SJSA1 (cell line): Measurements from ENCODE around the gene RARG. TPM values are rescaled to one million over a fixed set of nuclear protein-coding genes. Genes with fewer than 3 reads are reported as not detected.
A peak's percentile ranks its signal among the peaks of the same experiment; 100 is the strongest.

Experiments used
- DNase-seq, 2 experiments: peaks; one replicate each; pipeline ENCODE4 v3.0.0-alpha.2; 2015 to 2020; ENCODE audit warnings: low spot score in 2 of 2, low read depth in 1 of 2
- H3K27ac ChIP-seq: fragments of 250-450 bp; sonication (Bioruptor Pico); 2 replicates; pipeline ENCODE4 v1.5.1; 2020; ENCODE audit warnings: mild to moderate bottlenecking, moderate library complexity
- H3K27me3 ChIP-seq: fragments of 250-450 bp; sonication (Bioruptor Pico); replicated peaks from 2 replicates; pipeline ENCODE4 v1.5.1; 2020; ENCODE audit warnings: mild to moderate bottlenecking, moderate library complexity
- H3K36me3 ChIP-seq: fragments of 250-450 bp; sonication (Bioruptor Pico); 2 replicates; pipeline ENCODE4 v1.5.1; 2020; ENCODE audit warnings: mild to moderate bottlenecking
- H3K4me1 ChIP-seq: fragments of 250-450 bp; sonication (Bioruptor Pico); replicated peaks from 2 replicates; pipeline ENCODE4 v1.6.1; 2021; ENCODE audit warnings: mild to moderate bottlenecking
- H3K4me3 ChIP-seq: fragments of 250-450 bp; sonication (Bioruptor Pico); 2 replicates; pipeline ENCODE4 v1.5.1; 2020; ENCODE audit warnings: mild to moderate bottlenecking
- H3K9me3 ChIP-seq: fragments of 250-450 bp; sonication (Bioruptor Pico); replicated peaks from 2 replicates; pipeline ENCODE4 v1.5.1; 2020; ENCODE audit warnings: mild to moderate bottlenecking
- total RNA-seq: library from RNA; depleted of rRNA; stranded (reverse); fragments of >200 nt; shearing (Covaris generic); gene quantifications from 2 replicates; pipeline ENCODE4 v1.2.3, GENCODE V29; 2014

RARG gene
- total RNA-seq, 1 experiment from 2014 or later = 13.5 TPM

DNA sequence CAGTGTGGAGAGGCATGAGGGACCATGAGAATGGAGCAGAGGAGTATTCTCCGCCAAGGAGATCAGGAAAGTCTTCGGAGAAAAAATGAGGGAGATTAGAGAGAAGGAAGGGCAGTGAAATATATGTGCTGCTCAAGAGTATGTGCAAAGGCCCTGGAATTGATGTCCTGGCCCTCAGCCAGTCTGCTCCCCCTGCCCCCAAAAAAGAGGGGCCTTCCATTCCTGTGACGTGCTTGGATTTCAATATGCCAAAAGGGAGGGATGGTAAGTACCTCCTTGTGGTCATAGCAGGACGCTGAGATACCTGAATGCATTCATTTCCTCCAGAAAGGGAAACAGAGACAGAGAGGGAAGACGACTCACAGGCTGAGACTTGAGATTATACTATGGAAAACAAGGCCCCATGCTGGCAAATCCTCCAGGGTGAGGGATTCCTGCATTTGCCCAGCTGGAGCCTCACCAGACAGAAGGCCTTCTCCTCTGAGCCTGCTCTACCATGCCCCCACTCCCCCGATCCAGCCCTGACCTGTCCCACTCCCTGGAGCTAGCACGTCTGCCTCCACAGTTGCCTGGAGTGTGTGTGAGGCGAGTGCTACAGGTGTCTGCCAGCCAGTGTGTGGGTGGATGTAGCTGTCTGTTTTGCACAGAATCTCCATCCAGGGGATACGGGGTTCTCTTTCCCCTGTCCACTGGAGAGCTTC, 3.9 kb upstream of the RARG start:
- Histone ChIP-seq H3K4me3 (no peak overlapping the region), H3K27me3 (no peaks in the 10 kb centered on the region), H3K27ac (no peak overlapping the region), H3K36me3 (no peaks in the 10 kb centered on the region), H3K4me1 (peaks cover 28% of the 10 kb centered on the region), H3K9me3 (no peaks in the 10 kb centered on the region)
- DNase-seq = no peak

DNA sequence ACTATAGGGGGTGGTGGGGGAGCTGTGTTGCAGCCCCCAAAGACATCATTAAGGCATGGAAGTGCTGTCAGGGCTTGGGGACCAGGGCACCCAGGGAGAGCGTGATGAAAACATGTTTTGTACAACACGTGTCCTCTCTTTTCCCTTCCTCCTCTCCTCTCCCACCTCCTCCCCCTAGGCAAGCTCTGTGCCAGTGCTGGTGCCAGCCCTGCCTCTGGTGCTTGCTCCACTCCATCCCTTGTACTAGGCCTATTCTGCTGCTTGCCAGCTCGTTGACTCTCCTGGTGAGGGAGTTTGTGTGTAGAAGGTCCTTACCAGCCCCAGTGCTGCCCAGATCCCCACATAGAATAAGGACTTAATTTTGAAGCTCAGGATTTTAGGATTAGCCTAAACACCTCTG, 3.2 kb upstream of the RARG start:
- H3K27ac ChIP-seq = no peak overlapping the region
- DNase-seq = no peak

DNA sequence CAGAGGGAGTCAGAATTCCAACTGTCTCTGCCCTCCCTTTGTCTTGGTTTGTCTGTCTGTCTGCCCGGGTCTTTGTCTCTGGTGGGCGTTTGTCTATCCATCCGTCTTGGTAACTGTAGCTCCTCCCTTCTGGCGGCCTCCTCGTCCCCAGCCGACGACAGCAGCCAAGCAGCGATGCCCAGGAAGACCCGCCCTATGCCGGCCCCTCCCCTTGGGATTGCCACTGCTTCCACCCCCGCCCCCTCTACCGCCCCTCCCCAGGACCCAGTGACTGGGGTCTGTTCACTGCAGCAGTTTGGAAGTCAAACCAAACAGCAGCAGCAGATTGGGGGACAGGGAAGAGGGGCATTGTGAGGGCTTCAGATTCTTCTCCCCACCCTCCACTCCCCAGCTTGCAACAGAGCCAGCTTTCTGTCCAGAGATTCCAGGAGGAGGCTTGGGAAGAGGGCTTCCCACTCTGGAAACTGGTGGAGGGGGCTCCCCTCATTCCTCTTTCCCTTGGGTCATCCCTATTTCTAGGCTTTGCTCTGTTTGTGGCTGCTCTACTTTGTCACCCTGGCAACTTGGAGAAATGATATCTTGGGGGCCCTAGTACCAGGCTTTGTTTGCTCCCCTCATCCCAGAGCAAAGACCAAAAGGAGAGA, 2.4 kb upstream of the RARG start:
- DNase-seq = no peak
- no peak overlapping the region for H3K27ac ChIP-seq

More for the DNA sequence above, 3.2 kb upstream of the RARG start:
- no peak overlapping the region for H3K4me3 ChIP-seq
- peaks cover 29% of the 10 kb centered on the region for H3K4me1 ChIP-seq
- H3K9me3 ChIP-seq = no peaks in the 10 kb centered on the region
- H3K36me3 ChIP-seq = no peaks in the 10 kb centered on the region
- no peaks in the 10 kb centered on the region for H3K27me3 ChIP-seq

DNA sequence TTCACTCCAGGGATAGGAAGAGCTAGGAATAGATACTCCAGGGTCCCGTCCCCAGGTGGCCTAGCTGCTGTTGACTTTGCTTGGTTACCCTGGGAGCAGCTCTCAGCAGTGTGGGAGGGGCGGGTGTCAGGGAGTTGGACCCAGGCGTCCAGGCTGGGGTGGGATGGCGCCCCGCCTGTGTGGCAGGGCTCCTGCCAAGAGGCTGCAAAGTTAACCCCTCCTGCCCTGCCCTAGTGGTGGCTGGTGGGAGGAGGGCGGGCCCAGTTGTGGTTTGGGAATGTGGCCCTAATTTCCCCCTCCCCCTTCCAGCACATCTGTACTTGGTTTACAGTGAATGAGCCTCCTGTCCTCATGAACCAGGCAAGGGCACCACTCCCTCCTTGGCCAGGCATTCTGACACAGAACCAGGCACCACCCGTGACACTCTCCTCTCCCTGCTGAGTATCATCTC, 1.7 kb upstream of the RARG start:
- Histone ChIP-seq H3K36me3 (no peaks in the 10 kb centered on the region), H3K9me3 (no peaks in the 10 kb centered on the region), H3K27me3 (no peaks in the 10 kb centered on the region), H3K4me3 (no peak overlapping the region), H3K4me1 (peaks cover 29% of the 10 kb centered on the region), H3K27ac (no peak overlapping the region)
- DNase-seq = no peak

More for the DNA sequence above, 2.4 kb upstream of the RARG start:
- no peaks in the 10 kb centered on the region for H3K36me3 ChIP-seq
- H3K4me3 ChIP-seq = no peak overlapping the region
- H3K4me1 ChIP-seq = peaks cover 29% of the 10 kb centered on the region
- H3K27me3 ChIP-seq = no peaks in the 10 kb centered on the region
- no peaks in the 10 kb centered on the region for H3K9me3 ChIP-seq

DNA sequence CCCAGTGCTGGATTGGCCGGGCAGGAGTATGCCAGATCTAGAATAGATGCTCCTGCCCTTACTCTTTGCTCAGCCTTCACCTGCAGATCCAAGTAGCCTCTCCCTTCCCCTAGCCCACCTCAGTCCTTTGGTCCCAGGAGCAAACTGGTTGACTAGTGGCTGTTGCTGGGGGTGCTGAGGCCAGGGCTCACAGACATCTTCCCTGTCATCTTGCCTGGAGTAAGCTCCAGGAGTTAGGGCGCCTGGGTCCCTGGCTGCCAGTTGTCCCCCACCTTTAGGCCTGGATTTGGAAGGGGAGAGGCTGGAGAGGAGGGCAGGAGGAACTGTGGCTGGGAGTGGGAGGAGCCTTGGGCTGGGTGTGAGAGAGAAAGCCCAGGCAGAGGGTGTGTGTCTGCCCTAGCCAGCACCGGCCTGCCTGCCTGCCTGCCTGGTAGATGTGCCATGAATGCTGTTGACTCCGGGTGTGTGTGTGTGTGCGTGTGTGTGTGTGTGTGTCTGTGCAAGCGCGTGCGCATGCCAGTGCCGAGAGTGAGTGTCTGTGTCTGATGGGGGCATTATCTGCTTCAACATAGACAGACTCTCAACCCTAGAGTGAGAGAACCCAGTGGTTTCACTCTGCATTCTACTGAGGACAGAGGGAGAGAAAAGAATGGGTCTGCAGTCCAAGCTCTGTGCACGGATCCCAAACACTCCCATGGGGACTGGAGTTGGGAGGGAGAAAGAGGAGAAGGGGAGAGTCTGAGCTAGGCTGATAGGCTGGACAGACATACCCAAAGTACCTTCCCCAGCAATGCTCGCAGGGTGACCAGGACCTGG, 845 bp upstream of the RARG start:
- Histone ChIP-seq H3K36me3 (0 out of 2 replicates have a peak, but pooled peaks cover 4% of the 10 kb centered on the region), H3K9me3 (no peaks in the 10 kb centered on the region), H3K27ac (no peak overlapping the region), H3K27me3 (no peaks in the 10 kb centered on the region), H3K4me3 (peak overlapping the region; percentile 35), H3K4me1 (peaks cover 29% of the 10 kb centered on the region)
- DNase-seq = no peak

DNA sequence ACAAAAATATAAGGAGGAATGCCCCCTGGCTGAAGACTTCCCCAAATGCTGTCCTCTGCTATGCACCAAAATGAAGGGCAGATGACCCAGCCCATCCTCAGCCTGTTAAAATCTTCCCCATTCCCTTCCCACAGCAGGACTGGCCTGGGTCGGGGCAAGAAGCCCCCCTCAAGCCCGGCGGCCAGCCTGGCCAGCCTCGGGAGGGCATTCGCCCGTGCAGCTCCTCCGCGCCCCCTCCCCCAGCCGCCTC, 413 bp downstream of the RARG start:
- no peak overlapping the region for H3K27ac ChIP-seq
- peak overlapping the region; percentile 48 for H3K4me3 ChIP-seq
- DNase-seq = no peak
- no peaks in the 10 kb centered on the region for H3K9me3 ChIP-seq
- no peaks in the 10 kb centered on the region for H3K27me3 ChIP-seq
- H3K4me1 ChIP-seq = peaks cover 29% of the 10 kb centered on the region
- H3K36me3 ChIP-seq = 0 out of 2 replicates have a peak, but pooled peaks cover 4% of the 10 kb centered on the region

DNA sequence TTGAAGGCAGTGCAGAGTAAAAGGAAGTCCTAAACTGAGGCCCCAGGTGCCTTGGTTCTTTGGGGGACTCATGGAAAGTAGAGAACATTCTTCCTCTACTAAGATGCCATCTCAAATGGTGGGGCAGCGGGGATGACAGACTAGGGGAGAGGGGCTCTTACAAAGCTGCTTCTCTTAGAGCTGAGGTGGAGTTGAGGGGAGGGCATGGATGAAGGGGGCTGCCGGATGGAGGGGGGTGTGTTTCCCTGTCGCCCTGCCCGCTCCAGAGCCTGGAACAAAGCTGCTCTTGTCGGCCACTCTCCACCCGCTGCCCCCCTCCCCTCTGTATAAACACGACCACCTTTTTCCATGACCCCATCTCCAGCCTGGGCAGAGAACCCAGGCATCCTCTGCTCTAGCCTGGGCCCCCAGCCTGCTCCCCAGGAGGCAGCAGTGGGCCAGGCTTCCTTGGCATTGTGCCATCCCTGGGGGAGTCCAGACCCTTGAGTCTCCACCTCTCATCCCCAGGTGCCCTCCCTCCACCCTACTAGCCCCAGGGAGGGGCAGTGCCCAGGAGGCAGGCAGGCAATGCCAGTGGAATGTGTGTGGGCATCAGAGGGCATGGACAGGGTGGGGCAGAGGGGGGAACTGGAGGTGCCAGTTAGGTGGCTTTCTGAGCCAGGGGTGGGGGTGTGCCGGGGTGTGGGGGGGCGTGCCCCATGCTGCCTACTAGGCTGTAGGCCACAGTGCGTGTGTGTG, 1.7 kb downstream of the RARG start:
- no peak for DNase-seq
- Histone ChIP-seq H3K4me1 (peaks cover 29% of the 10 kb centered on the region), H3K27me3 (no peaks in the 10 kb centered on the region), H3K36me3 (0 out of 2 replicates have a peak, but pooled peaks cover 4% of the 10 kb centered on the region), H3K4me3 (no peak overlapping the region), H3K9me3 (no peaks in the 10 kb centered on the region), H3K27ac (no peak overlapping the region)

DNA sequence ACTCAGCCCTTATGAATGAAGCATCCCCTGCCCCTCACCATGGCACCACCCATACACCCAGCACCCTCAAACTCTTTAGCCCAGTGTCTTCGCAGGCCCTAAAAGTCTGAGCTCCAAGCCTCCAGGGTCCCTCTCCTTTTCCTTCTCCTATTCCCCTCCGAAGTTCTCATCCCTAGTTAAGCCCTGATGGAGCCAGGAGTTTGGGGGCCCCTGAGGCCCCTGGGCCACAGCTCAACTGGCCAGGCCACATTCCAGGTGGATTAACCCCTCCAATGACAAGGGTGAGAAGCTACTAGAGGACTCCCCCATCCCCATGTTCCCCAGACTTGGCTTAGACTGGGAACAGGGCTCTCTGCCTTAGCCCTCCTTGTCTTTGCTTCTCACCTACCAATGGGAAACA, 2.6 kb downstream of the RARG start:
- 0 out of 2 replicates have a peak, but pooled peaks cover 4% of the 10 kb centered on the region for H3K36me3 ChIP-seq
- H3K4me3 ChIP-seq = no peak overlapping the region
- H3K9me3 ChIP-seq = no peaks in the 10 kb centered on the region
- H3K27ac ChIP-seq = no peak overlapping the region
- H3K27me3 ChIP-seq = no peaks in the 10 kb centered on the region
- peaks cover 31% of the 10 kb centered on the region for H3K4me1 ChIP-seq
- no peak for DNase-seq

DNA sequence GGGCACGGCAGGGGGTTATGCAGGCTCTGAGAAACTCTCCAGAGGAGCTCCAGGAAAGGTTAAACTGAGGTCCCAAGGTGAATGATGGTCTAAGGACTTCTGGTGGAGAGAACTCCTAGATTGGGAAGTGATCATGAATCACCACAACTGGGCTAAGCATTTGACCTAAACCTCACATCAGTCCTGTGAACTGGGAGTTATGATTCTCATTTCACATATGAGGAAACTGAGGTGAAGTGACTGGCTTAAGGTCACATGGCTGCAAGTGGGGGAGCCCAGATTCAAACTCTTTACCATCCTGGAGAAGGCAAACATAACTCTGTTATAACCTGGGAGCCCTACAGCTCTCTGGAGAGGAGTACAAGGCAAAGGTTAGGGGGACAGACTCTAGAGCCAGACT, 4.2 kb downstream of the RARG start:
- H3K4me3 ChIP-seq = no peak overlapping the region
- no peak for DNase-seq
- no peaks in the 10 kb centered on the region for H3K27me3 ChIP-seq
- no peaks in the 10 kb centered on the region for H3K9me3 ChIP-seq
- 0 out of 2 replicates have a peak, but pooled peaks cover 4% of the 10 kb centered on the region for H3K36me3 ChIP-seq
- peaks cover 34% of the 10 kb centered on the region for H3K4me1 ChIP-seq
- no peak overlapping the region for H3K27ac ChIP-seq

DNA sequence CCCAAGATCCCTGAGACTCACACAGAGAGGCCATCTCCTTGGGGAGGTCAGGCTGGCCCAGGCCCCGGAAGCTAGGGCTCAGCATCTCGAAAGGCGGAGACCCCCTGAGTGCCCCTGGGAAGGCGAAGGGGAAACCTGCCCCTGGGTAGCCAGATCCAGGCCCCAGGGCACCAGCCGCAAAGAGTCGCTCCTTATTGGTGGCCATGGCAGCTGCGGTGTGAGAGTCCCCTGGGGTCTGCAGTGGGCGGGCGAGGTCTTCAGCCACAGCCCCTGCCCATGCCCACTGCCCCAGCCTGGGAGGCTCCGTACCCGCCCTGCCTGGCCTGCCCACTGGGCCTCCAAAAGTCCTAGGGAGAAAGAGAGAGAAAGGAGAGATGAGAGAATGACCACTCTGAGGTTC, 4.7 kb downstream of the RARG start:
- Histone ChIP-seq H3K27ac (no peak overlapping the region), H3K36me3 (0 out of 2 replicates have a peak, but pooled peaks cover 4% of the 10 kb centered on the region), H3K4me1 (peaks cover 34% of the 10 kb centered on the region), H3K9me3 (no peaks in the 10 kb centered on the region), H3K4me3 (no peak overlapping the region), H3K27me3 (no peaks in the 10 kb centered on the region)
- DNase-seq = no peak

DNA sequence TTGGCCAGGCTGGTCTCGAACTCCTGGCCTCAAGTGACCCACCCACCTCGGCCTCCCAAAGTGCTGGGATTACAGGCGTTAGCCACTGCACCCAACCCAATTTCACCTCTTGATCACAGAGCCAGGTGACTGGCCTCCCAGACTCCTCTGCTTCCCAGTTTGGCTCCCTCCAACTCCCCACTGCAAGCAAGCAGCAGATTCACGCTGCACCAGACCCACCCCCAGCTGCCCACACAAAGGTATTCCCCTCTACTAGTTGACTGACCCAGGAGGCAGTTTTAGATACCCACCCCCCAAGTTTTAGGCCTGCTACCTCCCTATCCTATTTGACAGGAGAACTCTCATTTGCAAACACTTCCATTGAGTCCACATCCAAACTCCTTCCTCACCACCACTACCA, 5.2 kb downstream of the RARG start:
- no peak for DNase-seq
- Histone ChIP-seq H3K27me3 (no peaks in the 10 kb centered on the region), H3K36me3 (0 out of 2 replicates have a peak, but pooled peaks cover 4% of the 10 kb centered on the region), H3K4me1 (peaks cover 38% of the 10 kb centered on the region), H3K27ac (no peak overlapping the region), H3K4me3 (no peak overlapping the region), H3K9me3 (no peaks in the 10 kb centered on the region)

DNA sequence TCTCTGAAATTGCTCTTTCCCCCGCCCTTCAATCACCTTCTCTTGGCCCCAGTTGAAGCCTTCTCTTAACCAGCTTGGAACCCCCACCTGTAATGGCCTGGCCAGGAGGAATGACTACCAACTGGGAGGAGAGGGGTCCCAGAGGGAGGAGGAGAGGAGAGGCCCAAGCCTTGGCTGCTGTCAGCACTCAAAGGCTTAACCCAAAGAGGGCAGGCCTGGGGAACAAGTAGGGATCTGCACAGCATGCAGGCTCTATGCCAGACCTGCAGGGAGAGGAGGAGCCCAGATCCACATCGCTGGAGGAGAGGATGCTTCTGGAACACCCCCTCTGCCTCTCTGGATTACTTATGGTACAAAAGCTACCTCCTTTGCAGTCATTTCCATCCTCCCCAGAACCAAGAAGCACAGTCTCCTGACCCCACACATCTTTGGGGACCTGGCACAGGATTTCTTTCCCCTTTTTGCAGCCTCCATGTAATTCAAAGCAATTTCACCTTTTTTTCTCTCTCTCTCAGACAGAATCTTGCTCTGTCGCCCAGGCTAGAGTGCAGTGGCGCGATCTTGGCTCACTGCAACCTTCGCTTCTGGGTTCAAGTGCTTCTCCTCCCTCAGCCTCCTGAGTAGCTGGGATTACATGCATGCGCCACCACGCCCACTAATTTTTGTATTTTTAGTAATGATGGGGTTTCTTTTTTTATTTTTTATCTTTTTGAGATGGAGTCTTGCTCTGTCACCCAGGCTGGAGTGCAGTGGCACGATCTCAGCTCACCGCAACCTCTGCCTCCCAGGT, 6.2 kb downstream of the RARG start:
- 0 out of 2 replicates have a peak, but pooled peaks cover 4% of the 10 kb centered on the region for H3K36me3 ChIP-seq
- no peak overlapping the region for H3K4me3 ChIP-seq
- H3K4me1 ChIP-seq = peaks cover 35% of the 10 kb centered on the region
- H3K27me3 ChIP-seq = no peaks in the 10 kb centered on the region
- H3K9me3 ChIP-seq = no peaks in the 10 kb centered on the region
- DNase-seq = no peak
- H3K27ac ChIP-seq = no peak overlapping the region
